GM21390 (cell line): ENCODE results near the gene GSE1.

Experiments used
- ATAC-seq: cut with Tn5 transposase; IDR thresholded peaks from one replicate; pipeline ENCODE4 v1.9.1; 2021; ENCODE audit not compliant: unreplicated experiment

Gene GSE1

GRCh38 chr16:85573696-85574641, 39.2 kb upstream of the GSE1 start:
- no peak for ATAC-seq

- ATAC-seq, result no peak
These were observed 38.2 kb upstream of the GSE1 start for GRCh38 chr16:85574672-85575475.

- no peak for ATAC-seq
These were observed 37.2 kb upstream of the GSE1 start for GRCh38 chr16:85575920-85576319.

GRCh38 chr16:85576944-85577343, 36.2 kb upstream of the GSE1 start:
- ATAC-seq, result no peak

GRCh38 chr16:85577899-85578598, 35.1 kb upstream of the GSE1 start:
- ATAC-seq, result no peak

GRCh38 chr16:85578599-85578948, 34.5 kb upstream of the GSE1 start:
- ATAC-seq, result no peak

GRCh38 chr16:85579191-85579590, 33.9 kb upstream of the GSE1 start:
- no peak for ATAC-seq

GRCh38 chr16:85579923-85580580, 33.1 kb upstream of the GSE1 start:
- ATAC-seq, result no peak

- no peak for ATAC-seq
These were observed 32.4 kb upstream of the GSE1 start for GRCh38 chr16:85580684-85581083.

- no peak for ATAC-seq
These were observed 30.7 kb upstream of the GSE1 start for GRCh38 chr16:85582229-85582991.

GRCh38 chr16:85583491-85584181, 29.5 kb upstream of the GSE1 start:
- ATAC-seq, result no peak

GRCh38 chr16:85584267-85584666, 28.9 kb upstream of the GSE1 start:
- ATAC-seq, result no peak

GRCh38 chr16:85584819-85585282, 28.3 kb upstream of the GSE1 start:
- no peak for ATAC-seq

- no peak for ATAC-seq
These were observed 27.4 kb upstream of the GSE1 start for GRCh38 chr16:85585711-85586110.

- ATAC-seq, result no peak
These were observed 26.6 kb upstream of the GSE1 start for GRCh38 chr16:85586380-85587104.

- ATAC-seq, result no peak
These were observed 25.2 kb upstream of the GSE1 start for GRCh38 chr16:85587762-85588556.

- no peak for ATAC-seq
These were observed 24.3 kb upstream of the GSE1 start for GRCh38 chr16:85588562-85589503.
